K562 (cell line): ENCODE results near the gene FTL. TPM values are rescaled to one million over a fixed set of nuclear protein-coding genes. Genes with fewer than 3 reads are reported as not detected.

Experiments
- ATAC-seq: fragments of 200-7000 bp; cut with Tn5 transposase; 3 replicates; pipeline ENCODE4 v1.9.1; 2020; ENCODE audit warnings: moderate library complexity
- BruUV-seq: library from RNA; stranded (reverse); fragments of 400-500 nt; replicated peaks from 2 replicates; lab custom pipeline; 2021; lab: Mats Ljungman, UMichigan
- CTCF ChIA-PET: fragments of 300-600 bp; formaldehyde crosslinking; extraction: SDS; loops from one replicate; lab custom pipeline; 2021; ENCODE audit warnings: low intra/inter-chr PET ratio; lab: Yijun Ruan, JAX
- POLR2A ChIA-PET: fragments of 300-600, 350-650 bp; sonication (Branson Sonifier 250); formaldehyde crosslinking; extraction: SDS; loops from one replicate; lab custom pipeline; 2021; ENCODE audit warnings: antibody characterized with exemption, inconsistent platforms; lab: Yijun Ruan, JAX
- DNase-seq, 4 experiments: peaks; one replicate each; pipeline versions ENCODE4 v3.0.0 to v3.0.0-alpha.2; 2011 to 2018; ENCODE audit warnings: low spot score in 3 of 4, mixed read lengths in 3 of 4; ENCODE audit errors: extremely low read depth in 1 of 4
- FAIRE-seq: peaks from 2 replicates; lab custom pipeline; 2011; peaks lifted over from hg19 to GRCh38; lab: Jason Lieb, UNC
- H2AFZ ChIP-seq: 2 replicates; pipeline ENCODE4 v1.6.0; 2011; ENCODE audit warnings: low read depth, low read length, control low read depth, inconsistent platforms
- H3K27ac ChIP-seq: fragments of 200-600 bp; 3 replicates; pipeline ENCODE4 v1.8.0; 2011; ENCODE audit warnings: low read depth, mild to moderate bottlenecking, control low read depth, inconsistent platforms, low read length, moderate library complexity, mixed read lengths; ENCODE audit errors: extremely low read depth
- H3K27me3 ChIP-seq, 2 experiments: fragments of 300-600 bp in 1 of 2; 2 replicates in 1 of 2; 3 replicates in 1 of 2; pipeline versions ENCODE4 v1.6.0 to v1.8.0; 2011; ENCODE audit warnings: inconsistent platforms in 2 of 2, low read length in 2 of 2, mild to moderate bottlenecking in 1 of 2, mixed read lengths in 1 of 2, moderate library complexity in 1 of 2; ENCODE audit not compliant: control insufficient read depth in 2 of 2, insufficient read depth in 2 of 2
- H3K36me3 ChIP-seq: fragments of 300-600 bp; 3 replicates; pipeline ENCODE4 v1.8.0; 2011; ENCODE audit warnings: mild to moderate bottlenecking, low read length, inconsistent platforms; ENCODE audit not compliant: control insufficient read depth, insufficient read depth
- H3K4me1 ChIP-seq, 2 experiments: fragments of 200-600 bp in 1 of 2; replicated peaks in 1 of 2; 2 replicates in 1 of 2; 3 replicates in 1 of 2; pipeline versions ENCODE4 v1.5.1 to v1.8.0; 2011; ENCODE audit warnings: inconsistent platforms in 2 of 2, low read length in 2 of 2, mild to moderate bottlenecking in 1 of 2, mixed read lengths in 1 of 2, moderate library complexity in 1 of 2; ENCODE audit not compliant: control insufficient read depth in 2 of 2, insufficient read depth in 2 of 2
- H3K4me2 ChIP-seq: 2 replicates; pipeline ENCODE4 v1.6.1; 2011; ENCODE audit warnings: low read length, control low read depth, inconsistent platforms, mixed read lengths; ENCODE audit not compliant: insufficient read depth
- H3K4me3 ChIP-seq: fragments of 200-600 bp; sonication (generic), shearing (Covaris generic); 2 replicates; pipeline ENCODE4 v1.5.1; 2016; ENCODE audit warnings: control low read depth, inconsistent platforms
- H3K79me2 ChIP-seq: fragments of 200-600 bp; 3 replicates; pipeline ENCODE4 v1.8.0; 2011; ENCODE audit warnings: low read length, inconsistent platforms; ENCODE audit not compliant: control insufficient read depth, insufficient read depth
- H3K9ac ChIP-seq, 2 experiments: 2 replicates each; pipeline versions ENCODE4 v1.6.0 to v1.6.1; 2011; ENCODE audit warnings: low read depth in 2 of 2, low read length in 2 of 2, control low read depth in 1 of 2, inconsistent platforms in 1 of 2, mild to moderate bottlenecking in 1 of 2, mixed read lengths in 1 of 2; ENCODE audit not compliant: insufficient read depth in 1 of 2
- H3K9me1 ChIP-seq: one replicate; pipeline ENCODE4 v1.6.0; 2011; ENCODE audit warnings: inconsistent platforms, mild to moderate bottlenecking, low read length, moderate library complexity; ENCODE audit not compliant: control insufficient read depth, insufficient read depth
- H3K9me3 ChIP-seq: replicated peaks from 2 replicates; pipeline ENCODE4 v1.5.1; 2011; ENCODE audit warnings: low read depth, low read length, inconsistent platforms; ENCODE audit not compliant: control insufficient read depth, insufficient read depth
- H4K20me1 ChIP-seq: replicated peaks from 2 replicates; pipeline ENCODE4 v1.6.1; 2011; ENCODE audit warnings: low read length, inconsistent platforms, mixed read lengths; ENCODE audit not compliant: control insufficient read depth, insufficient read depth
- CREBBP ChIP-seq: IDR thresholded peaks from one replicate; pipeline ENCODE4 v1.6.1; 2012; ENCODE audit warnings: low read depth, mild to moderate bottlenecking, control low read depth, inconsistent platforms, low read length
- FOXP4 ChIP-seq: sonication (generic); formaldehyde crosslinking; IDR thresholded peaks from 2 replicates; pipeline ENCODE4 v1.8.0; 2022; ENCODE audit warnings: mild to moderate bottlenecking, missing genetic modification reagents, borderline replicate concordance
- HMGXB4 ChIP-seq: sonication (generic); formaldehyde crosslinking; IDR thresholded peaks from 2 replicates; pipeline ENCODE4 v1.8.1; 2023; ENCODE audit warnings: mild to moderate bottlenecking, missing genetic modification reagents
- KLF10 ChIP-seq: fragments of 250-450 bp; sonication (Bioruptor Pico); IDR thresholded peaks from 2 replicates; pipeline ENCODE4 v1.6.1; 2021; ENCODE audit warnings: matching md5 sums
- KLF13 ChIP-seq: fragments of 450-650 bp; IDR thresholded peaks from 2 replicates; pipeline ENCODE4 v1.6.1; 2016; ENCODE audit warnings: missing genetic modification characterization, low read depth, mild to moderate bottlenecking, missing compliant biosample characterization, moderate library complexity, borderline replicate concordance
- MEF2A ChIP-seq: IDR thresholded peaks from 2 replicates; pipeline ENCODE4 v1.6.1; 2011; ENCODE audit warnings: low read depth, mild to moderate bottlenecking, low read length, moderate library complexity; ENCODE audit not compliant: control insufficient read depth
- RNF219 ChIP-seq: fragments of 250-450 bp; sonication (Bioruptor Pico); IDR thresholded peaks from 2 replicates; pipeline ENCODE4 v1.5.0; 2022; ENCODE audit warnings: mild to moderate bottlenecking
- TRIM25 ChIP-seq: fragments of 450-650 bp; IDR thresholded peaks from 2 replicates; pipeline ENCODE4 v1.7.0; 2016; ENCODE audit warnings: borderline replicate concordance
- ZBTB12 ChIP-seq: fragments of 250-450 bp; sonication (Bioruptor Pico); IDR thresholded peaks from 2 replicates; pipeline ENCODE4 v1.4.0; 2020
- ZNF124 ChIP-seq: sonication (generic); formaldehyde crosslinking; IDR thresholded peaks from 2 replicates; pipeline ENCODE4 v1.8.1; 2022; ENCODE audit warnings: missing genetic modification reagents
- WGBS: fragments of 100-300 bp; shearing (Covaris generic); methylation state at CpG from one replicate; pipeline ENCODE4 v1.1.6; 2016; ENCODE audit warnings: low coverage, mixed read lengths; ENCODE audit not compliant: insufficient coverage; ENCODE audit errors: missing lambda C conversion rate; 5-methylcytosine and 5-hydroxymethylcytosine counted together
- in situ Hi-C: fragments of 300-500 bp; cut with MboI; formaldehyde crosslinking; loops from 4 replicates; pipeline ENCODE4 v1.15.0; 2018; ENCODE audit warnings: inconsistent platforms, mixed read lengths
- intact Hi-C: fragments of 100-400 bp; cut with micrococcal nuclease; formaldehyde crosslinking; loops from 2 replicates; pipeline ENCODE4 v1.14.2; 2022
- polyA plus RNA-seq, 8 experiments: library from polyadenylated mRNA; depleted of rRNA in 4 of 8; stranded (reverse) in 5 of 8; unstranded in 3 of 8; fragments of >200 nt; fragmentation: Nextera tagmentation in 2 of 8; fragmentation: Illumina TruSeq in 1 of 8; extraction: Ambion mirVana in 2 of 8; extraction: Trizol in 1 of 8; gene quantifications; 2 replicates each; pipeline versions ENCODE4 v1.2.1 to v1.2.3, GENCODE V29; 2011 to 2014; ENCODE audit warnings: inconsistent platforms in 1 of 8, missing spikeins in 1 of 8
- total RNA-seq, 7 experiments: library from RNA; depleted of rRNA in 6 of 7; stranded (reverse); fragments of >200 nt in 6 of 7; fragmentation: Illumina TruSeq in 2 of 7; extraction: Trizol in 2 of 7; gene quantifications; 2 replicates each; pipeline versions ENCODE4 v1.2.1 to v1.2.3, GENCODE V29; 2011 to 2021; ENCODE audit warnings: low replicate concordance in 1 of 7

The FTL gene
- total and polyA plus RNA-seq, 9 of the 15 experiments (the other 6 are each of a cell fraction or from before 2014, with no cell fraction given): 1,231 to 27,415 (median 3,965) TPM

GRCh38 chr19:48954595-48955307 is 10.4 kb upstream of the FTL start, which contains the start of gene BAX:
Gene BAX, plus strand, starts transcription at chr19:48954875. Its CDS starts 54 bp downstream, at chr19:48954929.
- DNase-seq: peak; percentile 95 to 100 (median 97)
- Histone ChIP-seq H3K36me3 (peaks cover 16% of the 10 kb centered on the region), H3K4me2 (peak within 1 kb of the TSS; percentile 91), H3K9me1 (no peaks in the 10 kb centered on the region), H3K9ac (peak within 1 kb of the TSS; percentile 83 to 98), H2AFZ (peak within 1 kb of the TSS; percentile 92), H3K4me3 (peak within 1 kb of the TSS; percentile 79), H3K9me3 (no peaks in the 10 kb centered on the region), H3K27me3 (no peaks in the 10 kb centered on the region), H3K4me1 (peaks cover 31 to 38% of the 10 kb centered on the region in 2 experiments; a peak in 4 of 5 replicates), H4K20me1 (no peaks in the 10 kb centered on the region), H3K27ac (peak within 1 kb of the TSS; percentile 77), H3K79me2 (peaks cover 15% of the 10 kb centered on the region)
- POLR2A ChIA-PET: interaction anchor here (0.6 to 3.6 kb wide), 11 partner anchors 9 to 323 kb away, joined by 3 to 48 read pairs (median 5); partner anchors contain the start of genes DHDH, FTL and PPP1R15A
- intact Hi-C loops (loop anchor here (2.0 kb wide), 1 partner anchor 22 kb away; the partner anchor contains the start of gene DHDH), in situ Hi-C loops (no loop called here)
- TSS peak; percentile 61 for BruUV-seq
- WGBS: 1% methylated on average over 45 of the region's 71 CpGs
- peak; percentile 97 for FAIRE-seq
- CTCF ChIA-PET: no interaction called here
- peak; percentile 92 for ATAC-seq
- TF ChIP-seq KLF13 (tag) (peak; percentile 18; the same call in 1 of the 2 replicates), TRIM25 (no peak), ZNF124 (CRISPR knock-in tag) (no peak), KLF10 (CRISPR knock-in tag) (no peak), CREBBP (no peak), MEF2A (peak; percentile 53; the same call in 1 of the 2 replicates), ZBTB12 (CRISPR knock-in tag) (peak; percentile 54; the same call in 1 of the 2 replicates), FOXP4 (CRISPR knock-in tag) (no peak), HMGXB4 (CRISPR knock-in tag) (no peak), RNF219 (CRISPR knock-in tag) (0 out of 2 replicates have a peak, but pooled peaks have one; percentile 54)
